Endodermal cell (in vitro differentiated cells): Measurements from ENCODE around the gene SYNDIG1L. TPM values are rescaled to one million over a fixed set of nuclear protein-coding genes. Genes with fewer than 3 reads are reported as not detected.
A peak's percentile ranks its signal among the peaks of the same experiment; 100 is the strongest.

Source experiments
- DNase-seq: peaks from one replicate; pipeline ENCODE4 v3.0.0-alpha.2; 2017
- H3K27ac ChIP-seq: 2 replicates; pipeline ENCODE4 v1.5.1; 2013; ENCODE audit warnings: mild to moderate bottlenecking, low read depth, low read length, moderate library complexity
- H3K27me3 ChIP-seq: 2 replicates; pipeline ENCODE4 v1.6.1; 2013; ENCODE audit warnings: mild to moderate bottlenecking, low read length, moderate library complexity; ENCODE audit not compliant: insufficient read depth, control insufficient read depth, poor library complexity, severe bottlenecking
- H3K36me3 ChIP-seq: 2 replicates; pipeline ENCODE4 v1.7.0; 2013; ENCODE audit warnings: mild to moderate bottlenecking, low read length, moderate library complexity; ENCODE audit not compliant: control insufficient read depth, insufficient read depth
- H3K4me1 ChIP-seq: one replicate; pipeline ENCODE4 v1.7.0; 2013; ENCODE audit warnings: low read length; ENCODE audit not compliant: control insufficient read depth, insufficient read depth
- H3K4me3 ChIP-seq: 2 replicates; pipeline ENCODE4 v1.5.1; 2013; ENCODE audit warnings: mild to moderate bottlenecking, low read length, moderate library complexity
- H3K9ac ChIP-seq: 2 replicates; pipeline ENCODE4 v1.6.1; 2013; ENCODE audit warnings: mild to moderate bottlenecking, low read length, moderate library complexity; ENCODE audit not compliant: poor library complexity, severe bottlenecking; ENCODE audit errors: extremely low read depth
- H3K9me3 ChIP-seq: 2 replicates; pipeline ENCODE4 v1.6.1; 2013; ENCODE audit warnings: mild to moderate bottlenecking, low read length, moderate library complexity; ENCODE audit not compliant: control insufficient read depth
- H3K27ac Mint-ChIP-seq: 2 replicates; pipeline ENCODE4 v1.8.0; 2020; ENCODE audit warnings: mixed read lengths
- H3K27me3 Mint-ChIP-seq: 2 replicates; pipeline ENCODE4 v1.8.0; 2021; ENCODE audit warnings: mild to moderate bottlenecking, mixed read lengths; ENCODE audit not compliant: insufficient read depth
- H3K36me3 Mint-ChIP-seq: 2 replicates; pipeline ENCODE4 v1.8.0; 2020; ENCODE audit warnings: low read depth, mixed read lengths
- H3K4me1 Mint-ChIP-seq: 2 replicates; pipeline ENCODE4 v1.8.0; 2020; ENCODE audit warnings: mixed read lengths
- H3K4me3 Mint-ChIP-seq: 2 replicates; pipeline ENCODE4 v1.8.0; 2020; ENCODE audit warnings: mild to moderate bottlenecking, moderate library complexity, mixed read lengths
- H3K9me3 Mint-ChIP-seq: 2 replicates; pipeline ENCODE4 v1.8.0; 2020; ENCODE audit warnings: mild to moderate bottlenecking, mixed read lengths
- CTCF ChIP-seq: fragments of 200-600 bp; sonication (generic); conservative IDR thresholded peaks from 2 replicates; pipeline ENCODE4 v1.5.0; 2021; ENCODE audit warnings: antibody characterized with exemption, mild to moderate bottlenecking
- WGBS, 2 experiments: methylation state at CpG; one replicate each; pipeline versions ENCODE4 v1.1.5 to v1.1.7; 2013; ENCODE audit warnings: missing lambda C conversion rate in 2 of 2, mixed read lengths in 1 of 2; ENCODE audit not compliant: insufficient coverage in 1 of 2, insufficient read length in 1 of 2; 5-methylcytosine and 5-hydroxymethylcytosine counted together
- total RNA-seq, 2 donors: library from RNA; stranded (reverse); fragmentation: NEBNext Ultra II Directional in 1 of 2; extraction: Animal tissue kit (Norgen Biotek cat#: 25700) in 1 of 2; gene quantifications; 2 replicates in 1 of 2; 3 replicates in 1 of 2; pipeline ENCODE4 v1.2.1, GENCODE V29; 2021

Gene SYNDIG1L
- total RNA-seq, 2 donors from 2014 or later = 2.0 to 4.1 TPM

- Histone ChIP-seq H3K4me1 (peaks cover 10% of the 10 kb centered on the region), H3K27ac (no peak overlapping the region), H3K9ac (no peak overlapping the region), H3K9me3 (no peaks in the 10 kb centered on the region), H3K36me3 (peaks cover 56% of the 10 kb centered on the region), H3K4me3 (no peak overlapping the region), H3K27me3 (no peaks in the 10 kb centered on the region)
- Mint-ChIP-seq H3K9me3 (no peaks in the 10 kb centered on the region), H3K4me1 (peaks cover 33% of the 10 kb centered on the region), H3K27me3 (no peaks in the 10 kb centered on the region), H3K36me3 (peaks cover 64% of the 10 kb centered on the region), H3K4me3 (no peak overlapping the region), H3K27ac (no peak overlapping the region)
- DNase-seq = no peak
- 97 to 99% methylated on average over 12 to 19 of the region's 19 CpGs for WGBS, 2 experiments
- TF ChIP-seq CTCF = no peak
Observed at GRCh38 chr14:74357585-74357984, 68.4 kb downstream of the SYNDIG1L start.

GRCh38 chr14:74356892-74357575 lies 69.0 kb downstream of the SYNDIG1L start:
- H3K36me3 Mint-ChIP-seq = peaks cover 66% of the 10 kb centered on the region
- H3K4me1 ChIP-seq = peaks cover 12% of the 10 kb centered on the region
- no peak overlapping the region for H3K9ac ChIP-seq
- TF ChIP-seq CTCF = no peak
- no peak overlapping the region for H3K27ac ChIP-seq
- H3K4me3 Mint-ChIP-seq = no peak overlapping the region
- H3K27ac Mint-ChIP-seq = peak overlapping the region; percentile 59
- no peak overlapping the region for H3K4me3 ChIP-seq
- no peaks in the 10 kb centered on the region for H3K9me3 Mint-ChIP-seq
- no peaks in the 10 kb centered on the region for H3K9me3 ChIP-seq
- no peaks in the 10 kb centered on the region for H3K27me3 Mint-ChIP-seq
- DNase-seq = no peak
- H3K36me3 ChIP-seq = peaks cover 58% of the 10 kb centered on the region
- H3K4me1 Mint-ChIP-seq = peaks cover 34% of the 10 kb centered on the region
- no peaks in the 10 kb centered on the region for H3K27me3 ChIP-seq
- 95 to 96% methylated on average over 24 to 32 of the region's 32 CpGs for WGBS, 2 experiments

Other genes with a start within 250 kb of the SYNDIG1L start
- gene VSX2, start 186.8 kb downstream of the SYNDIG1L start, total RNA-seq = not detected
- 100 to 1,000 TPM; 153 to 239 TPM for gene ABCD4, start 123.3 kb downstream of the SYNDIG1L start, total RNA-seq
- 100 to 1,000 TPM in 1 of 2 donors, 10 to 100 TPM in 1; 61.8 to 108 TPM for gene VRTN, start 77.7 kb downstream of the SYNDIG1L start, total RNA-seq
- 100 to 1,000 TPM; 279 to 462 TPM for gene NPC2, start 67.1 kb upstream of the SYNDIG1L start, total RNA-seq
- gene ISCA2, start 67.6 kb upstream of the SYNDIG1L start, total RNA-seq = 10 to 100 TPM; 40.5 to 58.1 TPM
- gene LTBP2, start 186.0 kb upstream of the SYNDIG1L start, total RNA-seq = 1 to 10 TPM; 1.7 to 2.9 TPM